Lung microvascular endothelial cell (primary cell): Measurements from ENCODE around the gene LDB3. TPM values are rescaled to one million over a fixed set of nuclear protein-coding genes. Genes with fewer than 3 reads are reported as not detected.

Source experiments
- DNase-seq, 2 donors: peaks; one replicate each; pipeline versions ENCODE4 v3.0.0 to v3.0.0-alpha.2; 2010; ENCODE audit warnings: low read depth in 2 of 2
- total RNA-seq: library from RNA; depleted of rRNA; stranded (reverse); fragments of >200 nt; gene quantifications from 2 replicates; pipeline ENCODE4 v1.2.1, GENCODE V29; 2014

The LDB3 gene
- total RNA-seq, 1 donor from 2014 or later, result not detected

GRCh38 chr10:86706401-86706841 lies 38.1 kb downstream of the LDB3 start:
- no peak for DNase-seq

- no peak for DNase-seq
Measured at GRCh38 chr10:86706977-86707376, 38.7 kb downstream of the LDB3 start.

GRCh38 chr10:86707505-86707904 lies 39.2 kb downstream of the LDB3 start:
- no peak for DNase-seq

GRCh38 chr10:86708068-86708782 lies 39.9 kb downstream of the LDB3 start:
- no peak for DNase-seq

GRCh38 chr10:86708783-86709380 lies 40.6 kb downstream of the LDB3 start:
- DNase-seq, result no peak

GRCh38 chr10:86709396-86710185 lies 41.3 kb downstream of the LDB3 start:
- no peak for DNase-seq

GRCh38 chr10:86710987-86711512 lies 42.7 kb downstream of the LDB3 start:
- peak in 1 of 2 donors; percentile 64 for DNase-seq

GRCh38 chr10:86711513-86712316 lies 43.4 kb downstream of the LDB3 start:
- DNase-seq, result no peak

- no peak for DNase-seq
Measured at GRCh38 chr10:86712317-86712707, 44.0 kb downstream of the LDB3 start.

- DNase-seq, result no peak
Measured at GRCh38 chr10:86715156-86715795, 47.0 kb downstream of the LDB3 start.

- no peak for DNase-seq
Measured at GRCh38 chr10:86715836-86716235, 47.5 kb downstream of the LDB3 start.

- DNase-seq, result no peak
Measured at GRCh38 chr10:86716466-86716865, 48.2 kb downstream of the LDB3 start.

GRCh38 chr10:86718556-86718955 lies 50.2 kb downstream of the LDB3 start:
- DNase-seq, result no peak

GRCh38 chr10:86721232-86721631 lies 52.9 kb downstream of the LDB3 start:
- DNase-seq, result no peak

- DNase-seq, result no peak
Measured at GRCh38 chr10:86723009-86723408, 54.7 kb downstream of the LDB3 start.

GRCh38 chr10:86724445-86724844 lies 56.1 kb downstream of the LDB3 start:
- no peak for DNase-seq

GRCh38 chr10:86725980-86726676 lies 57.8 kb downstream of the LDB3 start:
- DNase-seq, result no peak

- no peak for DNase-seq
Measured at GRCh38 chr10:86726677-86726999, 58.3 kb downstream of the LDB3 start.

GRCh38 chr10:86727470-86727869 lies 59.2 kb downstream of the LDB3 start:
- DNase-seq, result no peak

GRCh38 chr10:86728056-86728455 lies 59.7 kb downstream of the LDB3 start:
- DNase-seq, result no peak
